Left ventricle myocardium superior (tissue), 1 donor: Measurements from ENCODE around the gene ITPR2. TPM values are rescaled to one million over a fixed set of nuclear protein-coding genes. Genes with fewer than 3 reads are reported as not detected.
A peak's percentile ranks its signal among the peaks of the same experiment; 100 is the strongest.

Experiments used
- ATAC-seq: fragments of 200-7000 bp; cut with Tn5 transposase; one replicate; pipeline ENCODE4 v1.9.1; 2020; ENCODE audit warnings: mild to moderate bottlenecking, moderate library complexity
- DNase-seq: peaks from one replicate; pipeline ENCODE4 v3.0.0-alpha.2; 2020
- intact Hi-C: fragments of 100-400 bp; cut with micrococcal nuclease; formaldehyde crosslinking; loops from one replicate; pipeline ENCODE4 v1.11.0; 2022
- total RNA-seq: library from RNA; stranded (reverse); fragmentation: NEBNext Ultra II Directional; extraction: Animal tissue kit (Norgen Biotek cat#: 25700); gene quantifications from one replicate; pipeline ENCODE4 v1.2.1, GENCODE V29; 2021
- donor health status: DM: no; HTN: yes; CAD: no; lungs with severe emphysema.

Gene ITPR2
- total RNA-seq, 1 donor from 2014 or later = 10.5 TPM

DNA sequence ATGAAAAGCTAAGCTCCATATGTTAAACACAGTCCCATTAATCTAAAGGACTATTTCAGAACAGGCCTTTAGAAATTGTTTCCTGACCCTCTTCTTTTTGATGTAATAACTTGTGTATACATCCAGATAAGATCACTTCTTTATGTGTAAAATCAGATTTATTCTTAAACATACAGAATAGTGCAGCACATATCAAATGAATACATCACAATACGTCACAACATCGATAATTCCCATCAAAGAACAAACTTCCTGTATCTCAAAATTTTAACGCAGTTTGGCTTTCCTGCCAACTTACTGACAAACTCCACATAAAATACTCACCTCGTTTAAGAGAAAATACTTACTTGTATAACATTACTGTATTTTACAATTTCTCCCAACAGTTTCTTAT is 108.7 kb downstream of the ITPR2 start:
- intact Hi-C loops = no loop called here
- ATAC-seq (no peak), DNase-seq (no peak)

DNA sequence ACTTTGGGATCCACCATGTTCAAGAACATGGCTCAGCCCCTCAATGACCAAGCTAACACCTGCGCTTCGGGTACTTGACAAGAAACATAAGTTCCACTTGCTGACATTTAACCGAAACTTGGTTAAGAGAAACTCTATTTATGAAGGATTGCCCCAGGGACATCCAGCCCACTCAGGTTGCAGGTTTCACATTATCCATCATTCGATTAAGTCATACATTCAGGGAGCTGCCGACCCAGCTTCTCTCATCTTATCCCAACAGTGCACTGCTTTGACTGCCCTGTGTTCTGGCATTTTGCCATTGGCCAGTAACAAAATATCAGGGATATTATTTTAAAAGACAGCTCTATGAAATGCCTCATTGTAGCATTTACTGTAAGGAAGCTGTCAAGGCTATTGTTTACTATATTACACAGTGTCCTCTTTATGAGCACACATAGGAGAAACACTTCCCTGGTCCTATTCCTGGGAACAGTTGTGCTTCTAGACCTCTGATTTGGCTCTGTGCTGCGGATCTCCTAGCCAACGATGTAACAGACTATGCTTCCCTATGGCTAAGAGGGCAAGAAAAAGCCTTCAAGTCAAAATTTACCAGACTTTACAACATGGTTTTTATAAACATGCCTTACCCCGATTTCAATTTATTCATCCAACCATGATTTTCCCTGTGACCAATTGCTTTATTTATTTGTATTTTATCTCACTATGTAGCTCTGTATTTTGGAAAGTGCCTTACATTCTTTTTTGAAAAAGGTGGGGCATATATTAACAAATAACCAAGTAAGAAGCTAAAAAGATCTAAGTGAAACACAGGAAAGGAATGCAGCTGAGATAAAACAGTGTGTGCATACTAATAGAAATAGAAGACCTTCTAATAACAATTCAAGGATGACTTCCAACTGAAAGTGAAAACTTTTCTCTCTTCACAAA is 109.3 kb downstream of the ITPR2 start:
- ATAC-seq = peak; percentile 94
- DNase-seq = no peak
- intact Hi-C loops = no loop called here

GRCh38 chr12:26721800-26722199 is 111.2 kb downstream of the ITPR2 start:
- intact Hi-C loops = no loop called here
- DNase-seq (no peak), ATAC-seq (no peak)

DNA sequence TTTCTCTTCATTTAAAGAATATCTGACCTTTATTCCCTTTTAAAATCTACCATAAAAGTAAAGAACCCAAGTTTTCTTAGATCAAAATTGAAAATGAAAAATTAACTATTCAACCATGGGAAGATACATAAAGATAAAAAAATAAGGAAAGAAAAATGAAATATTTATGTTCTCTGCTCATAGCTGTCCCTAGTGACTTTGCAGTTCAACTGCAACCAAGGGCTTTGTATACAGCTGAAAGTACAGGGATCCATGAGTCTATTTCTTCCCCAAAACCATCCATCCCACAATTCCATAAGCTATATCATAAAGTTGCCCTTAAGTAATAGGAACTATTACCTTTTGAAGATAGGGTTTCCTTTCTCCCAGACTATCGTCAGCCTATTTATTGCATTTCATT is 113.1 kb downstream of the ITPR2 start:
- intact Hi-C loops = no loop called here
- DNase-seq (no peak), ATAC-seq (no peak)

GRCh38 chr12:26717757-26718156 is 115.2 kb downstream of the ITPR2 start:
- ATAC-seq = no peak
- intact Hi-C loops = no loop called here
- DNase-seq = no peak

GRCh38 chr12:26715232-26715631 is 117.8 kb downstream of the ITPR2 start:
- DNase-seq (no peak), ATAC-seq (no peak)
- intact Hi-C loops = no loop called here

DNA sequence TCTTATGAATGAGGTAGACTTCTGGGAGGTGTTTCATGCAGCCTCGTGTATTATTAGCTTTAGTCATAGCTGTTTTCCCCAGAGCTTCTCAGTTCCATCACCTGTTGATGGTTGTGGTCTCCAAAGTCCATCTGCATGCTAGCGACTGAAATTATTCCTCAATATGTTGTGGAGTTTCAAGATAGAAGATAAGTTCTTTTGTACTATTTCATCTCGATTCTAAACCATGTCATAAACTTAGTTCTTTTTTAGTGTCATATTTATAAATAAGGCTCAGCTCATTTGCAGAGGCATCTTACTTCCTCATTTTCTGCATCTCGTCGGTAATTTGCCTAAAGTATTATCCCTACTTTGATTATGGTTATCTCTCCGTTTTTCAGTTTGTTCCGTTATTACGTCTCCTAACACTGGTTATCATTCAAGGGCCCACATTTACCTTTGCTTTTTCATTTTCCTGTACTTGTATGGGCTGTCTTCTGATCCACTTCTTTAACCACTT is 119.1 kb downstream of the ITPR2 start:
- intact Hi-C loops = no loop called here
- ATAC-seq (no peak), DNase-seq (no peak)

DNA sequence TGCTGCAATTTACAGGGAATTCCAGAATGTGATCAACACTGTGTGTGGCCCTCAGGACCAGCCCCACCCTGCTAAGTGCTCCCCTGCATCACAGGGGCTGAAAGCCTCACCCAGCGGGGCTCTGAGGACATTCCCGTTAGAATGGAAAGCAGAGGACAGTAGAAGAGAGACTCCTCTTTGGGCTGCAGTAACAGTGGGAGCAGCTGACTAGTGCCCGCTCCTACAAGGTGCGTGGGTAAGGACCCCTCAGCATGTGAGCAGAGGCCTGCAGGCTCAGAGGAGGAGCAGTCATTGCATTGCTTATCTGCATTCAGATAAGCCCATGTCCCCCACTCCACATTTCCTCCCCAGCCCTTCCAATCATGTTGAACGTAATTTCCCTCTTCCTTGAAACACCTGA is 120.1 kb downstream of the ITPR2 start:
- intact Hi-C loops = no loop called here
- no peak for ATAC-seq
- DNase-seq = no peak

- intact Hi-C loops = no loop called here
- ATAC-seq (no peak), DNase-seq (no peak)
Measured at GRCh38 chr12:26711569-26711968, 121.4 kb downstream of the ITPR2 start.

- intact Hi-C loops = no loop called here
- DNase-seq = no peak
- ATAC-seq = no peak
Measured at GRCh38 chr12:26711072-26711471, 121.9 kb downstream of the ITPR2 start.

DNA sequence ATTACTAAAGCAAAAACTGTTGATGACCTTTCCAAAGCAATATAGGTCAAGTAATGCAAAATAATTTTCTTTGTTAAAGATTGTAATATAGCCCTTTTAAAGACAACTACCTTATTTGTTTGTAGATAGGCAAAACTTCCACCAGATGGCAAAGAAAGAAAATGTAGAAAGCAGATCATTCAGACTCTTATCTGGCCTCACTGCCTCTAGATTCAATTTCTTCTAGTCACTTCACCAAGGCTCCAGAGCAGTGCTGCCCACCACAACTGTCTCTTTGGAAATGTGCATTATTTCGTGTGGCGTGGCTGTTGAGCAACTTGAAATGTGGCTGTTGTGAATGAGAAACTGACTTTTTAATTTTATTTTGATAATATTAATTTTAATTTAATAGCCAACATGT is 127.1 kb downstream of the ITPR2 start:
- ATAC-seq (no peak), DNase-seq (no peak)
- intact Hi-C loops = no loop called here

- DNase-seq (no peak), ATAC-seq (peak; percentile 61)
- intact Hi-C loops = no loop called here
Measured at GRCh38 chr12:26704684-26705460, 128.1 kb downstream of the ITPR2 start.

GRCh38 chr12:26704214-26704613 is 128.8 kb downstream of the ITPR2 start:
- intact Hi-C loops = no loop called here
- DNase-seq (no peak), ATAC-seq (peak; percentile 70)

- DNase-seq (no peak), ATAC-seq (no peak)
- intact Hi-C loops = no loop called here
Measured at GRCh38 chr12:26702741-26703140, 130.3 kb downstream of the ITPR2 start.

GRCh38 chr12:26701604-26702215 is 131.3 kb downstream of the ITPR2 start:
- no peak for DNase-seq
- ATAC-seq = no peak
- intact Hi-C loops = no loop called here

GRCh38 chr12:26700430-26700829 is 132.6 kb downstream of the ITPR2 start:
- ATAC-seq (no peak), DNase-seq (no peak)
- intact Hi-C loops = no loop called here

DNA sequence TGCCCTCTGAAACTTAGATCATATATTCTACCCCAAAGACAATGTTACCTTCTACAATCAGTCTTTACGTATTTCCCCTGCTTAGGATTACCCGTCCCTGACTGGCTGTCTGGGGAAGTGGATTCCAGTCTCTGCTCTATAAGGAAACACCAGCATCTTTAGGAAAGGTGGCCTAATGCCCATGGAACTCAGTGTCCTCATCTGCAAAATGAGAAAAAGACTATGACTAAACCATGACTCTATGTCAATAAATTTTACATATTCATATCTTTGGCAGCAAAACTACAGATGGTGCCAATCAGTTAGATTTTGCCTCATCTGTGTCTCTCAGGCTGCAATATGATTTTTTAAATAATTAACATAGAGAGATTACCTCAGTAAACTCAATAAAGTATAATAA is 133.8 kb downstream of the ITPR2 start:
- intact Hi-C loops = no loop called here
- DNase-seq = no peak
- no peak for ATAC-seq

DNA sequence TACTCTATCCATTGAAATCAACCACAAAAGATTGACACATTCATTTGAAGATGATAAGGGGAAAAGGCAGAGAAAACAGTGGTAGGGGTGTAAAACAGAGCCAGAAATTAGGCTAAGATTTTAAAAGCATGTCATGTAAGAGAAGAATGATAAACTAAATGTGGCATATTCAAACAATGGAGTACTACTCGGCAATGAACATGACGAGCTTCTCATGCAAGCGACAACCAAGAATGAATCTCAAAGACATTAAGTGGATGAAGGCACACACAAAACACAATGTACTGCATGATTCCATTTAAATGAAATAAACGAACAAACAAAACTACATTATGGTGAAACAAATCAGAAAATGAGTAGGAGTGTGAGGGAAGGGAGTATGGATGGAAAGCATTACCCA is 134.8 kb downstream of the ITPR2 start:
- intact Hi-C loops = no loop called here
- no peak for DNase-seq

DNA sequence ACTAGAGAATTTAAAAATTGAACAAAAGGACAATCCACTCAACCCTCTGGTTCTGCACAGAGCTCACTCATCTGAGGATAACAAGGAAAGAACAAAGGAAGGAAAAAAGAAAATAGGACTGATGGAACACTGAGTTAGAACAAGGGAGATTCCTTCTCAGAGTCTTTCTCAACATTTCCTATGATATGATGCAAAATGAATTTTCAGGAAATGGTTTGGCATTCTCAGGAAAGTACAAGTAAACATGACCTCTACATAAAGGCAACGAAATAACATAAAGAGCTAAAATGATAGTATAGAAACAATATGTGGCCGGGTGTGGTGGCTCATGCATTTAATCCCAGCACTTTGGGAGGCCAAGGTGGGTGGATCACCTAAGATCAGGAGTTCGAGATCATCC is 135.8 kb downstream of the ITPR2 start:
- no peak for DNase-seq
- no peak for ATAC-seq
- intact Hi-C loops = no loop called here

More for the DNA sequence above, 134.8 kb downstream of the ITPR2 start:
- no peak for ATAC-seq

- intact Hi-C loops = no loop called here
- ATAC-seq (no peak), DNase-seq (no peak)
Measured at GRCh38 chr12:26696613-26697092, 136.3 kb downstream of the ITPR2 start.
